GM12874 (cell line): ENCODE results near the gene TMEM266.

Experiments used
- TF ChIP-seq, protein P1 (sequence below): IDR thresholded peaks from 2 replicates; pipeline ENCODE4 v1.5.1; 2011; ENCODE audit warnings: low read depth, mild to moderate bottlenecking, control low read depth, low read length, moderate library complexity; ENCODE audit not compliant: insufficient read depth

The TMEM266 gene

GRCh38 chr15:76173317-76173834 lies 113.6 kb downstream of the TMEM266 start:
- TF ChIP-seq, protein P1, sequence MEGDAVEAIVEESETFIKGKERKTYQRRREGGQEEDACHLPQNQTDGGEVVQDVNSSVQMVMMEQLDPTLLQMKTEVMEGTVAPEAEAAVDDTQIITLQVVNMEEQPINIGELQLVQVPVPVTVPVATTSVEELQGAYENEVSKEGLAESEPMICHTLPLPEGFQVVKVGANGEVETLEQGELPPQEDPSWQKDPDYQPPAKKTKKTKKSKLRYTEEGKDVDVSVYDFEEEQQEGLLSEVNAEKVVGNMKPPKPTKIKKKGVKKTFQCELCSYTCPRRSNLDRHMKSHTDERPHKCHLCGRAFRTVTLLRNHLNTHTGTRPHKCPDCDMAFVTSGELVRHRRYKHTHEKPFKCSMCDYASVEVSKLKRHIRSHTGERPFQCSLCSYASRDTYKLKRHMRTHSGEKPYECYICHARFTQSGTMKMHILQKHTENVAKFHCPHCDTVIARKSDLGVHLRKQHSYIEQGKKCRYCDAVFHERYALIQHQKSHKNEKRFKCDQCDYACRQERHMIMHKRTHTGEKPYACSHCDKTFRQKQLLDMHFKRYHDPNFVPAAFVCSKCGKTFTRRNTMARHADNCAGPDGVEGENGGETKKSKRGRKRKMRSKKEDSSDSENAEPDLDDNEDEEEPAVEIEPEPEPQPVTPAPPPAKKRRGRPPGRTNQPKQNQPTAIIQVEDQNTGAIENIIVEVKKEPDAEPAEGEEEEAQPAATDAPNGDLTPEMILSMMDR, result no peak

DNA sequence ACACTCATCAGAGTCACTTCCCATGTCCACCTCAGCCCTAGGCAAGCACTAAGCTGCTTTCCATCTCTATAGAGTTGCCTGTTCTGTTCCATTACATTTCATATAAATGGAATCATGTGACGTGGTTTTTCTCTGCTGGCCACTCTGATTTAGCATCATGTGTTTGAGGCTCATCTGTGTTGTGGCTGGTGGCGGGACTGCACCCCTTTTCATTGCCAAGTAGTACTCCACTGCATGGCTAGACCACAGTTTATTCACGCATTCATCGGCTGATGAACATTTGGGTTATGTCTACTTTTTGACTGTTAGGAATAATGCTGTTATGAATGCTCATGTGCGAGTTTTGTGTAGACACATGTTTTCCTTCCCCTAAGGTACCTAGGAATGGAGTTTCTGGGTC lies 114.9 kb downstream of the TMEM266 start:
- TF ChIP-seq, protein P1, result no peak

- TF ChIP-seq, protein P1, result no peak
Measured at GRCh38 chr15:76175442-76175841, 115.7 kb downstream of the TMEM266 start.

- TF ChIP-seq, protein P1, result no peak
Measured at GRCh38 chr15:76176059-76176458, 116.3 kb downstream of the TMEM266 start.

- TF ChIP-seq, protein P1, result no peak
Measured at GRCh38 chr15:76176487-76177085, 116.8 kb downstream of the TMEM266 start.

DNA sequence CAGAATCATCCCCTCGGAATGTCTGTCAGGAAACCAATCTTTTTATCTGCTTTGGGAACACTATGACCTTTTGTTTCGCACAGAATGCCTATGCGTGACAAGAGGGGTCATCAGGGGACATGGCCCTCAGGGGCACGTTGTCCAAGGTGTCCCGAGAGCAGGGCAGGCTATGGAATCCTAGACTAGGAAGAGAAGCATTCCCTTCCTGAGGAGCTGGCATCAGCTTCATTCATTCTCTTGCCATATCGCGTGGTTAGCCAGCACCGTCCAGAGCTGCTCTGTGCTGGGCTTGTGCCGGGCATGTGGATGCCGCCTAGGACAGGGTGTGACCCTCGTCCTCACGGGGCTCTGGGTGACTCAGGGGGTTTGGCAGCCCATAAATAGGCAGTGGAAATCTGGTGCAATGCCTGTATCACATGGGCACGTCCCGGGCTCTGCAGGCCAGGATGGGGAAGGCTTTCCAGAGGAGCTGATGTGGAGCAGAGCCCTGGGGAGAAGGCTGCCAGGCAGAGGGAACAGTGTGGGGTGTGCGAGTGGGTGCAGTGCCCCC lies 117.8 kb downstream of the TMEM266 start:
- TF ChIP-seq, protein P1, result no peak

- TF ChIP-seq, protein P1, result no peak
Measured at GRCh38 chr15:76178296-76179000, 118.7 kb downstream of the TMEM266 start.
